Measurements from ENCODE around the gene NFE2L3. TPM values are rescaled to one million over a fixed set of nuclear protein-coding genes. Genes with fewer than 3 reads are reported as not detected.

Gene NFE2L3
- total RNA-seq, 1 experiment from 2014 or later, result 108 TPM

DNA sequence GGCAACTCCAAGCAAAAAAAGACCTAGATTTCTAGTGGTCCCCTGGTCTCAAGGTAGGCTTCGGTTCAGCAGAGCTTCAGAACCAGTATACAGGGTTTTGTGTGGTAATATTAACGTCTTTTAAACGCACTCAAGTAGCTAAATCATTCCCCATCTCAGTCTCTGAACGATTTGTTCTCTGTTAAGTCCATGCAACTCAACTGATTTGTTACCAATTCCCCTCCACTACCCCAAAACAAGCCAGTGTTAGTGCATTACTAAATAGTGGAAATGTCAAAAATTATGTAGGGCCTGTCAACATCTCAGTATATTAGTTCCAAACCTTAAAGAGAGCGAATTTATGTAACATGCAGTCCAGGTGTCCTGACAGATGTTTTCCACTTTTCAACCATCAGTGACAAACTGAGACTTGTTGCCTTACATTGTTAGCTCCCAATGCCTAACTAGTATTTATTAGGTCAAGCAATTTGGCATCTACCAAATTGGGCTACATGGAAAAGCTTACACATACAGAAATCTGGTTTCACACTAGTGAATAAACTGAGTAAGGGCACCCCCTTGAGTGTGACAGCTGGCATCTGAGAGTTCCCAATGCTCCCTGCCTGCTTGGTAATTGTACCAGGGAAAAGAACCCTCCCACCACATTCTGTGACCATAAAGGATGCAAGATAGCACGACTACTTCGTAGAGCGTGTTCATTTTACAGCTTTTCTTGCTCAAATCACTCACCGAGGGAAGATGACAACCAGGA, 36.4 kb downstream of the NFE2L3 start:
- H3K4me1 Mint-ChIP-seq (ENCODE audit: low read depth, unreplicated experiment), result peaks cover 83% of the 10 kb centered on the region
- peak overlapping the region; percentile 41 for H3K27ac Mint-ChIP-seq (ENCODE audit: unreplicated experiment)
- TF ChIP-seq, protein P1, sequence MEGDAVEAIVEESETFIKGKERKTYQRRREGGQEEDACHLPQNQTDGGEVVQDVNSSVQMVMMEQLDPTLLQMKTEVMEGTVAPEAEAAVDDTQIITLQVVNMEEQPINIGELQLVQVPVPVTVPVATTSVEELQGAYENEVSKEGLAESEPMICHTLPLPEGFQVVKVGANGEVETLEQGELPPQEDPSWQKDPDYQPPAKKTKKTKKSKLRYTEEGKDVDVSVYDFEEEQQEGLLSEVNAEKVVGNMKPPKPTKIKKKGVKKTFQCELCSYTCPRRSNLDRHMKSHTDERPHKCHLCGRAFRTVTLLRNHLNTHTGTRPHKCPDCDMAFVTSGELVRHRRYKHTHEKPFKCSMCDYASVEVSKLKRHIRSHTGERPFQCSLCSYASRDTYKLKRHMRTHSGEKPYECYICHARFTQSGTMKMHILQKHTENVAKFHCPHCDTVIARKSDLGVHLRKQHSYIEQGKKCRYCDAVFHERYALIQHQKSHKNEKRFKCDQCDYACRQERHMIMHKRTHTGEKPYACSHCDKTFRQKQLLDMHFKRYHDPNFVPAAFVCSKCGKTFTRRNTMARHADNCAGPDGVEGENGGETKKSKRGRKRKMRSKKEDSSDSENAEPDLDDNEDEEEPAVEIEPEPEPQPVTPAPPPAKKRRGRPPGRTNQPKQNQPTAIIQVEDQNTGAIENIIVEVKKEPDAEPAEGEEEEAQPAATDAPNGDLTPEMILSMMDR (IDR thresholded peaks at IDR 0.05; ENCODE audit: unreplicated experiment), result no peak
- H3K36me3 Mint-ChIP-seq (ENCODE audit: insufficient read depth, unreplicated experiment), result peaks cover 100% of the 10 kb centered on the region
- DNase-seq, result no peak
- CTCF ChIA-PET, result interaction anchor here (1.0 to 1.2 kb wide), 3 partner anchors 9 to 60 kb away, joined by 3 to 7 read pairs (median 4); no protein-coding TSS in a partner anchor
- BruUV-seq (replicated peaks), result no TSS peak
- intact Hi-C loops (cut with micrococcal nuclease; ENCODE audit: unreplicated experiment), result loop anchor here (5.0 kb wide), 1 partner anchor 354 kb away; no protein-coding TSS in a partner anchor
- no peaks in the 10 kb centered on the region for H3K9me3 Mint-ChIP-seq (ENCODE audit: low read depth, unreplicated experiment)
- no peak overlapping the region for H3K4me3 Mint-ChIP-seq (ENCODE audit: low read depth, unreplicated experiment)
- no peaks in the 10 kb centered on the region for H3K27me3 Mint-ChIP-seq (ENCODE audit: unreplicated experiment)

DNA sequence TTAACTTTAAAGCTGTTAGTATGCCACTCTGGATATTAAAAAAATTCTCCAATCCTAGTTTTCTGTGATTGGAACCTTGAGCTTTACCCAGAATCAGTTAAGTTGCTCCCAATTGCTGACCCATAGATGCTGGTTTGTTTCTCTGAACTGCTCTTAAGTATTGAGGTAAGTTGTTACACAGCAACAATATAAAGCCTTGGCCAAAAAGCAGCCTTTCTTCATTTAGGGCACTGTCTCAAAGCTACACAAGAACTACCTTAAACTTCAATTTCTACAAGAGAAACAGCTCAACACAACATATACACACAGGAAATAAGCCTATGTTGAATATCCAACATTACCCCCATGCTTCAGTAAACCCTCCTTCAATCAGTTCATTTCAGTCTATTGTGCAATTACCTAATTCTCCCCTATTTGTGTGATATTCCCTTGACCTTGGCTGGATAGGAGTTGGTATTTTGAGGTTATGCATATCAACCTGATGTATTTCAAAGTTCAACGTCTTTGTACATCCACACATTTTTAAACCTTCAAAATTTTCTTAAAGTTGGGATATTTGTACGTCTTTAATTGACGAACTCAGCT, 37.1 kb downstream of the NFE2L3 start:
- H3K4me1 Mint-ChIP-seq (ENCODE audit: low read depth, unreplicated experiment), result peaks cover 83% of the 10 kb centered on the region
- TF ChIP-seq, protein P1 (IDR thresholded peaks at IDR 0.05; ENCODE audit: unreplicated experiment), result no peak
- H3K9me3 Mint-ChIP-seq (ENCODE audit: low read depth, unreplicated experiment), result no peaks in the 10 kb centered on the region
- no peaks in the 10 kb centered on the region for H3K27me3 Mint-ChIP-seq (ENCODE audit: unreplicated experiment)
- H3K36me3 Mint-ChIP-seq (ENCODE audit: insufficient read depth, unreplicated experiment), result peaks cover 100% of the 10 kb centered on the region
- CTCF ChIA-PET, result interaction anchor here (1.0 to 1.2 kb wide), 3 partner anchors 8 to 61 kb away, joined by 3 to 7 read pairs (median 4); no protein-coding TSS in a partner anchor
- BruUV-seq (replicated peaks), result no TSS peak
- intact Hi-C loops (cut with micrococcal nuclease; ENCODE audit: unreplicated experiment), result loop anchor here (5.0 kb wide), 1 partner anchor 353 kb away; no protein-coding TSS in a partner anchor
- DNase-seq, result no peak
- peak overlapping the region; percentile 41 for H3K27ac Mint-ChIP-seq (ENCODE audit: unreplicated experiment)
- peak overlapping the region; percentile 29 for H3K4me3 Mint-ChIP-seq (ENCODE audit: low read depth, unreplicated experiment)

- peak overlapping the region; percentile 29 for H3K4me3 Mint-ChIP-seq (ENCODE audit: low read depth, unreplicated experiment)
- BruUV-seq (replicated peaks), result no TSS peak
- peak overlapping the region; percentile 41 for H3K27ac Mint-ChIP-seq (ENCODE audit: unreplicated experiment)
- peaks cover 82% of the 10 kb centered on the region for H3K4me1 Mint-ChIP-seq (ENCODE audit: low read depth, unreplicated experiment)
- DNase-seq, result no peak
- CTCF ChIA-PET, result interaction anchor here (1.2 kb wide), 1 partner anchor 34 kb away, joined by 4 read pairs; no protein-coding TSS in a partner anchor
- TF ChIP-seq, protein P1 (IDR thresholded peaks at IDR 0.05; ENCODE audit: unreplicated experiment), result no peak
- H3K36me3 Mint-ChIP-seq (ENCODE audit: insufficient read depth, unreplicated experiment), result peaks cover 100% of the 10 kb centered on the region
- H3K27me3 Mint-ChIP-seq (ENCODE audit: unreplicated experiment), result no peaks in the 10 kb centered on the region
- intact Hi-C loops (cut with micrococcal nuclease; ENCODE audit: unreplicated experiment), result loop anchor here (1.0 to 5.0 kb wide), 2 partner anchors 9 to 353 kb away; no protein-coding TSS in a partner anchor
- no peaks in the 10 kb centered on the region for H3K9me3 Mint-ChIP-seq (ENCODE audit: low read depth, unreplicated experiment)
These were observed 37.7 kb downstream of the NFE2L3 start for GRCh38 chr7:26189697-26190096.

DNA sequence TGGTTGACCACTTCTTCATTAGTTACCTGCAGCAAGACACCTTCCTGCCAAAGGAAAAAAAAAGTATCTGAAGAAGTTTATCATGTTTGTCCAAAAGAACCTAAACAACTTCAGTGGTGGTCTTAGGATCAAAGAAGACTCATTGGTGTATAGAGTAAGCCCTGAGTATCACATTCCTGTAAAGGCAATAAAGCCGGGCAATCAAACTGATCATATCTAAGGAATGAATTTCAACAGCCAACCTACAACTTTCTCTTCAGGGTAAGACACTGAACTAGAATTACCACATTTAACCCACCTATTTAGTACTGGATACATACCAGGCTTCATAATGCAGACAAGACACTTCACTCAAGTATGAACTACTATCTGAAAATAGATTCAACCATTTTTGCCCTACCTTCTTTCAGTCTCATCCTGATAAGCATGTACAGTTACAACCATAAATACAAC, 38.4 kb downstream of the NFE2L3 start:
- TF ChIP-seq, protein P1 (IDR thresholded peaks at IDR 0.05; ENCODE audit: unreplicated experiment), result no peak
- intact Hi-C loops (cut with micrococcal nuclease; ENCODE audit: unreplicated experiment), result loop anchor here (1.0 kb wide), 1 partner anchor 8 kb away; no protein-coding TSS in a partner anchor
- Mint-ChIP-seq H3K9me3 (ENCODE audit: low read depth, unreplicated experiment) (no peaks in the 10 kb centered on the region), H3K4me1 (ENCODE audit: low read depth, unreplicated experiment) (peaks cover 80% of the 10 kb centered on the region), H3K27me3 (ENCODE audit: unreplicated experiment) (no peaks in the 10 kb centered on the region), H3K36me3 (ENCODE audit: insufficient read depth, unreplicated experiment) (peaks cover 100% of the 10 kb centered on the region), H3K4me3 (ENCODE audit: low read depth, unreplicated experiment) (peak overlapping the region; percentile 96), H3K27ac (ENCODE audit: unreplicated experiment) (peak overlapping the region; percentile 81)
- DNase-seq, result no peak
- BruUV-seq (replicated peaks), result no TSS peak
- CTCF ChIA-PET, result no interaction called here

All from Calu3 (cell line).